IMR-90 (cell line): Measurements from ENCODE around the gene CEP97. TPM values are rescaled to one million over a fixed set of nuclear protein-coding genes. Genes with fewer than 3 reads are reported as not detected.

ENCODE experiments used
- polyA plus RNA-seq, 3 experiments: library from polyadenylated mRNA; depleted of rRNA; stranded (reverse); fragments of >200 nt; gene quantifications; 2 replicates each; pipeline ENCODE4 v1.2.3, GENCODE V29; 2012; ENCODE audit warnings: low replicate concordance in 1 of 3
- total RNA-seq: library from RNA; depleted of rRNA; stranded (reverse); fragments of >200 nt; gene quantifications from 2 replicates; pipeline ENCODE4 v1.2.3, GENCODE V29; 2012
- TF ChIP-seq, protein P1 (sequence below): conservative IDR thresholded peaks from 2 replicates; pipeline ENCODE4 v1.5.1; 2012; ENCODE audit warnings: mild to moderate bottlenecking, low read depth, low read length, improper control_type of control experiment

Gene CEP97
- total and polyA plus RNA-seq, 2 of the 4 experiments (the other 2 are of a cell fraction): 2.0 to 21.9 TPM

DNA sequence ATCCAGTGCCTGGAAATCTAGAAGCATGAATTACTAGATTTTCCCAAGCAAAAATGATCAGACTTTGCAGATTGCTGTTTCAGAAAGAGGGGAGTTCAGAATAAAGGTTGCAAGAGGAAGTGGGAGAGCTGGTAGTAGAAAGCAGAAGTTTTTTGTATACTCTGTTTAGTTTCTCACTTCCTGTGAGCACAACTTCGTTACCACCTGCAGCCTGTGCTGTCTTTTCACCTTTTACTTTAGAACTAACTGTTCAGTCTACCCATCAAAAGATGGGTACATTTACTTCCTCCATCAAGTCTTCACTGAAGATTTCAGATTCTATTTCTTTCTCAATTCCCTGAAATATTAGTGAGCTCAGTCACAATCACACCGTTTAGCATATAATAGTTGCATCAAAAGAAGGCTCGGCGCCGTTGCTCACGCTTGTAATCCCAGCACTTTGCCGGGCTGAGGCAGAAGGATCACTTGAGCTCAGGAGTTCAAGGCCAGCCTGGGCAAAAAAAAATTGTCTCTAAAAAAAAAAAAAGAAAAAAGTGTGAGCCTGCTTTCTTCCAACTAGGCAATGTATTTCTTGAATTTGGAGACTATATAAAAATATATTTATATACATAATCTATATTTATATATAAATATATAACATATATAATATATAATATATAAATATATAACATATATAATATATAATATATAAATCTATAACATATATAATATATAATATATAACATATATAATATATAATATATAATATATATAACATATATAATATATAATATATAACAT lies 1.8 kb upstream of the CEP97 start (continued):
- TF ChIP-seq, protein P1, sequence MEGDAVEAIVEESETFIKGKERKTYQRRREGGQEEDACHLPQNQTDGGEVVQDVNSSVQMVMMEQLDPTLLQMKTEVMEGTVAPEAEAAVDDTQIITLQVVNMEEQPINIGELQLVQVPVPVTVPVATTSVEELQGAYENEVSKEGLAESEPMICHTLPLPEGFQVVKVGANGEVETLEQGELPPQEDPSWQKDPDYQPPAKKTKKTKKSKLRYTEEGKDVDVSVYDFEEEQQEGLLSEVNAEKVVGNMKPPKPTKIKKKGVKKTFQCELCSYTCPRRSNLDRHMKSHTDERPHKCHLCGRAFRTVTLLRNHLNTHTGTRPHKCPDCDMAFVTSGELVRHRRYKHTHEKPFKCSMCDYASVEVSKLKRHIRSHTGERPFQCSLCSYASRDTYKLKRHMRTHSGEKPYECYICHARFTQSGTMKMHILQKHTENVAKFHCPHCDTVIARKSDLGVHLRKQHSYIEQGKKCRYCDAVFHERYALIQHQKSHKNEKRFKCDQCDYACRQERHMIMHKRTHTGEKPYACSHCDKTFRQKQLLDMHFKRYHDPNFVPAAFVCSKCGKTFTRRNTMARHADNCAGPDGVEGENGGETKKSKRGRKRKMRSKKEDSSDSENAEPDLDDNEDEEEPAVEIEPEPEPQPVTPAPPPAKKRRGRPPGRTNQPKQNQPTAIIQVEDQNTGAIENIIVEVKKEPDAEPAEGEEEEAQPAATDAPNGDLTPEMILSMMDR: no peak
